CD14-positive monocyte (primary cell): Measurements from ENCODE around the gene OSBPL2. TPM values are rescaled to one million over a fixed set of nuclear protein-coding genes. Genes with fewer than 3 reads are reported as not detected.

Experiments used
- DNase-seq, 3 donors: peaks; one replicate each; pipeline ENCODE4 v3.0.0-alpha.2; 2011 to 2022
- H2AFZ ChIP-seq: 2 replicates; pipeline ENCODE4 v1.6.0; 2012; ENCODE audit warnings: mild to moderate bottlenecking, low read depth, low read length, inconsistent platforms; ENCODE audit not compliant: insufficient read depth, poor library complexity, severe bottlenecking
- H3K27ac ChIP-seq, 2 donors: 1 replicate in 1 of 2; 2 replicates in 1 of 2; pipeline ENCODE4 v1.5.1; 2012 to 2013; ENCODE audit warnings: low read length in 2 of 2, control low read depth in 1 of 2, inconsistent platforms in 1 of 2, low read depth in 1 of 2, mild to moderate bottlenecking in 1 of 2
- H3K27me3 ChIP-seq, 2 donors: one replicate each; pipeline versions ENCODE4 v1.6.0 to v1.6.1; 2011 to 2013; ENCODE audit warnings: low read length in 2 of 2; ENCODE audit not compliant: control insufficient read depth in 2 of 2, insufficient read depth in 2 of 2
- H3K36me3 ChIP-seq, 2 donors: replicated peaks in 1 of 2; 1 replicate in 1 of 2; 2 replicates in 1 of 2; pipeline versions ENCODE4 v1.5.1 to v1.6.1; 2012 to 2013; ENCODE audit warnings: low read length in 2 of 2, control low read depth in 1 of 2, inconsistent platforms in 1 of 2, mild to moderate bottlenecking in 1 of 2; ENCODE audit not compliant: insufficient read depth in 2 of 2, control insufficient read depth in 1 of 2
- H3K4me1 ChIP-seq, 2 donors: 1 replicate in 1 of 2; 2 replicates in 1 of 2; pipeline versions ENCODE4 v1.5.1 to v1.6.1; 2012 to 2013; ENCODE audit warnings: low read length in 2 of 2, control low read depth in 1 of 2, inconsistent platforms in 1 of 2, mild to moderate bottlenecking in 1 of 2, moderate library complexity in 1 of 2; ENCODE audit not compliant: insufficient read depth in 2 of 2, control insufficient read depth in 1 of 2
- H3K4me2 ChIP-seq: replicated peaks from 2 replicates; pipeline ENCODE3; 2012; ENCODE audit warnings: low read length, moderate library complexity, mild to moderate bottlenecking; ENCODE audit not compliant: poor library complexity, severe bottlenecking; ENCODE audit errors: extremely low read depth
- H3K4me3 ChIP-seq, 3 experiments: fragments of 200-600 bp in 1 of 3; sonication (generic) in 1 of 3; replicated peaks in 1 of 3; 1 replicate in 2 of 3; 2 replicates in 1 of 3; pipeline ENCODE4 v1.5.1; 2011 to 2013; ENCODE audit warnings: low read length in 3 of 3, mild to moderate bottlenecking in 3 of 3, control low read depth in 2 of 3, low read depth in 2 of 3, inconsistent platforms in 1 of 3, moderate library complexity in 1 of 3
- H3K79me2 ChIP-seq: 2 replicates; pipeline ENCODE4 v1.6.0; 2012; ENCODE audit warnings: mild to moderate bottlenecking, control low read depth, inconsistent platforms, low read length, moderate library complexity; ENCODE audit not compliant: insufficient read depth
- H3K9ac ChIP-seq: 2 replicates; pipeline ENCODE4 v1.6.0; 2017; ENCODE audit warnings: low read length, mild to moderate bottlenecking; ENCODE audit not compliant: insufficient read depth, poor library complexity, severe bottlenecking
- H3K9me3 ChIP-seq, 2 donors: replicated peaks in 1 of 2; 1 replicate in 1 of 2; 2 replicates in 1 of 2; pipeline versions ENCODE4 v1.5.1 to v1.6.1; 2012 to 2013; ENCODE audit warnings: low read length in 2 of 2, control low read depth in 1 of 2; ENCODE audit not compliant: control insufficient read depth in 1 of 2, insufficient read depth in 1 of 2
- H4K20me1 ChIP-seq: 2 replicates; pipeline ENCODE4 v1.6.0; 2012; ENCODE audit warnings: mild to moderate bottlenecking, low read length, control low read depth, moderate library complexity; ENCODE audit not compliant: insufficient read depth
- H3K27ac Mint-ChIP-seq, 7 donors: one replicate each; pipeline ENCODE4 v1.8.0; 2020; ENCODE audit warnings: mild to moderate bottlenecking in 7 of 7, mixed read lengths in 7 of 7, moderate library complexity in 6 of 7, inconsistent platforms in 2 of 7
- H3K27me3 Mint-ChIP-seq, 3 donors: one replicate each; pipeline ENCODE4 v1.8.0; 2021 to 2022; ENCODE audit warnings: low read depth in 3 of 3, mild to moderate bottlenecking in 3 of 3, mixed read lengths in 3 of 3, moderate library complexity in 3 of 3, inconsistent platforms in 1 of 3
- H3K36me3 Mint-ChIP-seq, 2 donors: one replicate each; pipeline ENCODE4 v1.8.0; 2020; ENCODE audit warnings: mixed read lengths in 2 of 2, inconsistent platforms in 1 of 2, mild to moderate bottlenecking in 1 of 2
- H3K4me1 Mint-ChIP-seq: one replicate; pipeline ENCODE4 v1.8.0; 2020; ENCODE audit warnings: mild to moderate bottlenecking, mixed read lengths
- H3K4me3 Mint-ChIP-seq, 2 donors: one replicate each; pipeline ENCODE4 v1.8.0; 2020; ENCODE audit warnings: mild to moderate bottlenecking in 2 of 2, mixed read lengths in 2 of 2, moderate library complexity in 1 of 2
- H3K9me3 Mint-ChIP-seq, 7 donors: one replicate each; pipeline ENCODE4 v1.8.0; 2020 to 2022; ENCODE audit warnings: mixed read lengths in 7 of 7, mild to moderate bottlenecking in 6 of 7, moderate library complexity in 6 of 7, inconsistent platforms in 2 of 7
- WGBS: methylation state at CpG from one replicate; pipeline ENCODE4 v1.1.5; 2013; ENCODE audit warnings: missing lambda C conversion rate; ENCODE audit not compliant: insufficient coverage; 5-methylcytosine and 5-hydroxymethylcytosine counted together
- intact Hi-C, 2 donors: fragments of 100-400 bp; cut with micrococcal nuclease; formaldehyde crosslinking; loops; one replicate each; pipeline versions ENCODE4 v1.15.0 to v1.15.1; 2023
- polyA plus RNA-seq, 3 donors: library from polyadenylated mRNA; depleted of rRNA in 1 of 3; unstranded in 2 of 3; stranded (reverse) in 1 of 3; fragments of 300-500 nt in 2 of 3; fragments of >200 nt in 1 of 3; fragmentation: Illumina TruSeq in 2 of 3; gene quantifications; 1 replicate in 2 of 3; 2 replicates in 1 of 3; pipeline ENCODE4 v1.2.3, GENCODE V29; 2012 to 2021
- TF ChIP-seq, protein P1 (sequence below): fragments of 200-600 bp; IDR thresholded peaks from one replicate; pipeline ENCODE4 v1.8.0; 2022; ENCODE audit warnings: antibody characterized with exemption, mild to moderate bottlenecking

The OSBPL2 gene
- polyA plus RNA-seq, 3 donors = 12.9 to 29.1 (median 17.9) TPM

DNA sequence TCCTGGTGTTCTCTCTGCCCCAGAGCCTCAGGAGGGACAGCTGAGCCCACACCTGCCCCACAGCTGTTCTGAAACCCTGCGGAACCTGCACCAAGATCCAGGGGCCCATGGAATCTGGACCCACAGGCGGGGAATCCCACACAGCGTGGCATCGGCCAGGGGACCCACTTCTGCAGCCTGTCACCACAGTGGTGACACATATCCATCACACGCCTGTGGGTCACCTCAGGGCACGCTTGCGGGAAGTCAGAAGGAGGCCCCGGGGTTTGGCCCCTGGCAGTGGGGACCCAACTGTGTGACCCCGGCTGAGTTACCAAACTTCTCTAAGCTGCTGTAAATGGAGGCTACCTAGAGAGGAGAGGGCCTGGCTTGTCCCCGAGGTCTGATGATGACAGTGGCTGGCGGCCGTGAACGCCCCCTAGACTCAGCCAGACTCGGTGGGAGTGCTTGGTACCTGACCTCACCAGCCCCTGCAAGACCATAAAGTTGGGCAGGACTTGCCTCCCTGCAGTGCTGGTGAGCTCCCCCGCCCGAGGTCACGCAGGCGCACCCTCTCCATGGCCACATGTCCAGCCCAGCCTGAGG, 16.0 kb upstream of the OSBPL2 start:
- Mint-ChIP-seq H3K27me3 (peaks cover 33 to 69% (median 65%) of the 10 kb centered on the region in 3 donors), H3K9me3 (peaks cover 0 to 5% (median 1%) of the 10 kb centered on the region in 7 donors), H3K27ac (no peak overlapping the region), H3K36me3 (no peaks in the 10 kb centered on the region), H3K4me1 (no peaks in the 10 kb centered on the region), H3K4me3 (no peak overlapping the region)
- TF ChIP-seq, protein P1, sequence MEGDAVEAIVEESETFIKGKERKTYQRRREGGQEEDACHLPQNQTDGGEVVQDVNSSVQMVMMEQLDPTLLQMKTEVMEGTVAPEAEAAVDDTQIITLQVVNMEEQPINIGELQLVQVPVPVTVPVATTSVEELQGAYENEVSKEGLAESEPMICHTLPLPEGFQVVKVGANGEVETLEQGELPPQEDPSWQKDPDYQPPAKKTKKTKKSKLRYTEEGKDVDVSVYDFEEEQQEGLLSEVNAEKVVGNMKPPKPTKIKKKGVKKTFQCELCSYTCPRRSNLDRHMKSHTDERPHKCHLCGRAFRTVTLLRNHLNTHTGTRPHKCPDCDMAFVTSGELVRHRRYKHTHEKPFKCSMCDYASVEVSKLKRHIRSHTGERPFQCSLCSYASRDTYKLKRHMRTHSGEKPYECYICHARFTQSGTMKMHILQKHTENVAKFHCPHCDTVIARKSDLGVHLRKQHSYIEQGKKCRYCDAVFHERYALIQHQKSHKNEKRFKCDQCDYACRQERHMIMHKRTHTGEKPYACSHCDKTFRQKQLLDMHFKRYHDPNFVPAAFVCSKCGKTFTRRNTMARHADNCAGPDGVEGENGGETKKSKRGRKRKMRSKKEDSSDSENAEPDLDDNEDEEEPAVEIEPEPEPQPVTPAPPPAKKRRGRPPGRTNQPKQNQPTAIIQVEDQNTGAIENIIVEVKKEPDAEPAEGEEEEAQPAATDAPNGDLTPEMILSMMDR = no peak
- no peak overlapping the region for H3K4me2 ChIP-seq
- H3K36me3 ChIP-seq = no peaks in the 10 kb centered on the region
- no peak for DNase-seq
- no peak overlapping the region for H3K27ac ChIP-seq
- 89% methylated on average over 18 of the region's 18 CpGs for WGBS
- H3K4me3 ChIP-seq = no peak overlapping the region
- H3K4me1 ChIP-seq = no peaks in the 10 kb centered on the region
- H3K27me3 ChIP-seq = peaks cover 6 to 43% of the 10 kb centered on the region in 2 donors
- peaks cover 0 to 3% of the 10 kb centered on the region in 2 donors for H3K9me3 ChIP-seq
- H4K20me1 ChIP-seq = no peaks in the 10 kb centered on the region
- H3K79me2 ChIP-seq = no peaks in the 10 kb centered on the region
- intact Hi-C loops = no loop called here
- H2AFZ ChIP-seq = no peak overlapping the region
- no peak overlapping the region for H3K9ac ChIP-seq

DNA sequence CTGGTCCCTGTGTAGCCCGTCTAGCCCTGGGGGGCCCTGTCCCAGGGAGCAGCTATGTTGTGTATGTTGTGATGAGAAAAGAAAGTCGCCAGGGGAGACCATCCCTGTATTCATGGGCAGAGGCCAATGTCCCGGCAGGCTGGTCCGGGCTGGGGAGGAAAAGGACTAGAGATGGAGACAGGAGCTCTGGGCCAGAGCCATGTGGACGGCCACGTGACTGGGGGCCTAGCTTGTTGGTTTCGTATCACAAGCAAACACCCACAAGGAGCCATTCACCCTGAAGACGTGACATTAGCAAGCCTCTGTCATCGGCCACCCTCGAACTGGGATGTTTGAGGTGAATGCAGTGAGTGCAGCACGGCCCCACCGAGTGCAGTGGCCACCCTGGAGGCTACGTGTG, 15.3 kb upstream of the OSBPL2 start:
- Histone ChIP-seq H3K27ac (no peak overlapping the region), H3K27me3 (peaks cover 6 to 39% of the 10 kb centered on the region in 2 donors), H3K4me3 (no peak overlapping the region), H3K9me3 (peaks cover 0 to 3% of the 10 kb centered on the region in 2 donors), H3K4me2 (no peak overlapping the region), H4K20me1 (no peaks in the 10 kb centered on the region), H3K79me2 (no peaks in the 10 kb centered on the region), H3K36me3 (no peaks in the 10 kb centered on the region), H2AFZ (no peak overlapping the region), H3K9ac (no peak overlapping the region), H3K4me1 (no peaks in the 10 kb centered on the region)
- no peak for DNase-seq
- intact Hi-C loops = no loop called here
- Mint-ChIP-seq H3K36me3 (no peaks in the 10 kb centered on the region), H3K27ac (no peak overlapping the region), H3K4me3 (no peak overlapping the region), H3K4me1 (no peaks in the 10 kb centered on the region), H3K9me3 (peaks cover 0 to 5% (median 1%) of the 10 kb centered on the region in 7 donors), H3K27me3 (peaks cover 33 to 65% (median 65%) of the 10 kb centered on the region in 3 donors)
- WGBS = 80% methylated on average over 5 of the region's 13 CpGs
- TF ChIP-seq, protein P1 = no peak
